Kidney capillary endothelial cell (primary cell): ENCODE data around the gene AKAP10.
"Not testable (repeated sequence)": the region's sequence is repeated elsewhere in the genome, so short reads cannot be mapped to it uniquely, and the experiment has no call there.

Experiments used
- DNase-seq: peaks from one replicate; pipeline ENCODE4 v3.0.0-alpha.2; 2018; ENCODE audit warnings: low spot score

Gene AKAP10

GRCh38 chr17:19978805-19979211 lies 1.2 kb upstream of the AKAP10 start:
- no peak for DNase-seq

GRCh38 chr17:19978209-19978802 lies 678 bp upstream of the AKAP10 start:
- DNase-seq = peak; percentile 20

- DNase-seq = no peak
Measured at GRCh38 chr17:19975601-19976000, 2.0 kb downstream of the AKAP10 start.

GRCh38 chr17:19973156-19973555 lies 4.5 kb downstream of the AKAP10 start:
- DNase-seq = no peak

GRCh38 chr17:19962954-19963353 lies 14.7 kb downstream of the AKAP10 start:
- DNase-seq = not testable (repeated sequence)

GRCh38 chr17:19958023-19958422 lies 19.6 kb downstream of the AKAP10 start:
- DNase-seq = peak; percentile 95

GRCh38 chr17:19955099-19955498 lies 22.5 kb downstream of the AKAP10 start:
- DNase-seq = no peak

- not testable (repeated sequence) for DNase-seq
Measured at GRCh38 chr17:19951411-19951810, 26.2 kb downstream of the AKAP10 start.

- DNase-seq = not testable (repeated sequence)
Measured at GRCh38 chr17:19950624-19951195, 26.9 kb downstream of the AKAP10 start.

- DNase-seq = peak; percentile 14
Measured at GRCh38 chr17:19948116-19948943, 29.3 kb downstream of the AKAP10 start.

GRCh38 chr17:19946921-19947320 lies 30.7 kb downstream of the AKAP10 start:
- no peak for DNase-seq

GRCh38 chr17:19945009-19945626 lies 32.5 kb downstream of the AKAP10 start:
- no peak for DNase-seq

- no peak for DNase-seq
Measured at GRCh38 chr17:19943599-19943998, 34.0 kb downstream of the AKAP10 start.

GRCh38 chr17:19943026-19943425 lies 34.6 kb downstream of the AKAP10 start:
- no peak for DNase-seq

GRCh38 chr17:19940722-19941464 lies 36.7 kb downstream of the AKAP10 start:
- DNase-seq = no peak

- no peak for DNase-seq
Measured at GRCh38 chr17:19939993-19940721, 37.5 kb downstream of the AKAP10 start.

GRCh38 chr17:19938736-19939135 lies 38.9 kb downstream of the AKAP10 start:
- DNase-seq = no peak

GRCh38 chr17:19937522-19937921 lies 40.1 kb downstream of the AKAP10 start:
- no peak for DNase-seq

- no peak for DNase-seq
Measured at GRCh38 chr17:19935169-19935568, 42.5 kb downstream of the AKAP10 start.

- no peak for DNase-seq
Measured at GRCh38 chr17:19933628-19934027, 44.0 kb downstream of the AKAP10 start.

GRCh38 chr17:19933221-19933620 lies 44.4 kb downstream of the AKAP10 start:
- no peak for DNase-seq
